ENCODE measurements around the gene LRRC7.

Gene LRRC7

DNA sequence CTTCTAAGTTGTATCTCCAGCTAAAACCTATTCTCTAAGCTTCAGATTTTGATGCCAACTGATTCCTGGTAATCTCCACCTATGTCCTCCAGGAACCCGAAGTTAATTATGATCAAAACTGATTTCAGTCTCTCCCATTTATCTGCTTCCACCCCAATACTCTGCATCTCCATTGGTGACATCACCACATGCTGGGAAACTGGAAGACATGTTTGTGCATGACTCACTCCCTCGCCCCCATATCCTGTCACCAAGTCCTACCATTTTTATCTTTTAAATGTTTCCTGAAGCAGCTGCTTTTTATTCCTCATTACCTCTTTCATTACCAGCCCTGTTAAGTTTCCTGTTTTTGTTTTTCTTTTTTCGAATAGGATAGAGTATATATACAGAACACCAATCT lies 409.2 kb downstream of the LRRC7 start:
- DNase-seq (ENCODE audit: low spot score), result no peak

DNA sequence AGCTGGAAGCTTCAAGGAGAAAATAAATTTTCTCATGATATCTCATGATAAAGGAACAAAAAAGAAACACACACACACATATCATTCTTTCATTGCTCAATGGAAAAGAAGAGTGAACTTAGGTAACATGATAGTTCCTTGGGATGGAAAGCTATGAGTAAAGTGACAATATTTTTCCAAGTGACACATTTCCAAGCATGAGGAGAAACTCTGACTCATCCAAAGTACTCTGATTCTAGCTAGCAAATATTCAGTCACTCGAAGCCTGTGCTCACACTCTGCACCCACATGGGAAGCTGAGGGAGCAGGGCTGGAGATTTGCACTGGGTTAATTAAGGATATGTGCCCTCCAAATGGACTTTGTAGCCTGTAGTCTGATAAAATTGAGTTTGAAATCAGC lies 415.3 kb downstream of the LRRC7 start:
- DNase-seq (ENCODE audit: low spot score), result no peak

DNA sequence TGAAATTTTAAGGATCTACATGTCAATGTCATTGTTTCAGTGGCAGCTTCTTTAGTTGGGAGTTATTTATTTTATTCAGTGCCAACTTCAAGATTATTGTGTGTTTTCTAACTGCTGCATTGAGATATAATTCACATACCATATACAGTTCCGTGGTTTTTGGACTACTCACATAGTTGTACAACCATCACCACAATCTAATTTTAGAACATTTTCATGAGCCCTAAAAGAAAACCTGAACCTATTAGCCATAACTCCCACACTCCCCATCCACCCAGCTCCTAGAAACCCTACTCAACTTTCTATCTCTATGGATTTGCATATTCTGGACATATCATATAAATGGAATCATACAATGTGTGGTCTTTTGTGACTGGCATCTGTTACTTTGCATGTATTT lies 417.7 kb downstream of the LRRC7 start:
- no peak for DNase-seq (ENCODE audit: low spot score)

DNA sequence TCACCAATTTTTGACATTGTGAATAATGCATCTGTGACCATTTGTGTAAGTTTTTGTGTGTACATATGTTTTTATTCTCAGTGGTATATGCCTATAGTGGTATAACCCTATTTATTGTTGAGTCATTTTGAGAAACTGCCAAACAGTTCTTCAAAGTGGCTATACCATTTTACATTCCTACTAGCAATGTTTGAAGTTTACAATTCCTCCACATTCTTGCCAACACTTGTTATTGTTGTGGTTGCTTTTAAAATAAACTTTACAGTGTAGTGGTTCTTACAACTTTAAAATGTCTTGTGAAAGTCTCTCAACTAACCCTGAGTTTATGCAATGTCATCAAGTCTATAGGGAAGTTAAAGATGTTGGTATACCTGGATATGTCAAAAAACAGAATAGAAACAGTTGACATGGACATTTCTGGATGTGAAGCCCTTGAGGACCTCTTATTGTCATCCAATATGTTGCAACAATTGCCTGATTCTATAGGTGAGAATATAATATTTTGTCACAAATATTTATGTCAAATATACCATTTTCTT lies 418.2 kb downstream of the LRRC7 start:
- DNase-seq (ENCODE audit: low spot score), result no peak

DNA sequence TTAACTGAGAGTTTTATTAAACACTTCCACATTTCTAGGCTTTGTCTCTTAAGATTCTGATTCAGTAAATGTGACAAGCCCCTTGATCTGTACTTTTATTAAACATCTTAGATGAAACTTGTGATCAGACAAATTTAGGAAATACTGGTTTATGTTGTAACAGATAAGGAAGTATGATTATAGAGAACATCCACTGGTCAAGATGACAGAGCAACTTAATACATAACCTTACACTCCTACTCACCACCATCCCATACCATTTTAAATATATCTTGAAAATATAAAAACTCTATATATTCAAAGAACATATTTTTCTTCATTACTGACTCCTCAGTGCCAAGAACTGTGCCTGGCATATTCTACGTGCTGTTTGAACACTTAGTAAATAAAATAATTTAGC lies 420.2 kb downstream of the LRRC7 start:
- no peak for DNase-seq (ENCODE audit: low spot score)

DNA sequence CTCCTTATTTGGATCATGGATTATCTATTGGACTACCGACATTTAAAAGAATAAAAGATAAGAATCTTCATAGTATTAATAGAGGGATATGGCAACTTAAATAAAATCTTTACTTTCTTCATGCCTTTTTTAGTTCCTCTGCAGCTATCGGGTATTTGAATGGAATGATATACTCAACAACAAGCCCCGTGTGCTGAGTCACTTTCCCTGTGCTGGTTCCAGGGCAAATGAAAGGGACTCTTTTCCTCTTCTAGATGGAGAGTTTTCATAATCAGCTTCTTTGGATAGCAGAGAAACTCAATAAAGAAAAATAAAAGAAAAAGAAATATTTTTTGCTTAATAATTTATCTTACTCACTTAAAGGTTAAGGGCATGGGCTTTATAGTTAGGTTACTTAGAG lies 423.9 kb downstream of the LRRC7 start:
- no peak for DNase-seq (ENCODE audit: low spot score)

DNA sequence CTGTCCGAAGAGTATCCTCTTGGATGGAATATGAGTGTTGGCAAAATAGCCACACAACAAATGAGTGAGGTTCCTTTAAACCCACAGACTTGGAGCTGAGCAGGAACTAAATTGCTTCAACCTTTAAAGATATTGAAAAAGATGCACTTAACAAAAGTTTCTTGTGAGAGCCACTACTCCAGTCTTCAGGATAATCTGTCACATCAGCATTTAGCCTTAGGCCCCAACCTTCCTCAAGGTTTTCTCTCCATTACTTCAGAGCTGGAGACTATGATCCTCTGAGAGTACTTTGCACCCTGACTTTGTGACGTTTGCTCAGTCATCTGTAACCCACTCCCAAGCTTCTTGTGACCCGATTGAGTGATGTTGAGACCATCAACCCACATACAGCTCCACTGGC lies 424.9 kb downstream of the LRRC7 start:
- no peak for DNase-seq (ENCODE audit: low spot score)

DNA sequence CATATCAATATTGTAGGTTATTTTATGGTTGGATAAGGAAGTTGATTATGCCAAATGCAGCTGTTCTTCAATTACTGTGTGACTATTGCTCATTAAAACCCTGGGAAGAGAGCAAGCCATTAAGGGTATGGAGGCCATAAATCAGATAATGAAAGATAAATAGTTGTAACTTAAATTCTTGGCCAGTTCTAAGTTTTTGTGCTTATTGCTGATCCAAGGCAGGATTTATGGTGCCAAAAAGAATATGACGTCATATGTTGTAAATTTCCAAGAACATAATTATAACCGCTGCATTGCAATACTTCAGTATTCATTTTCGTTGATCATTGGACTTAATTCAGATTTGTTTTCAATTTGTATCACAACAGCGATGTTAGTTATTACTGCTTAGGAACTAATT lies 426.1 kb downstream of the LRRC7 start:
- no peak for DNase-seq (ENCODE audit: low spot score)

DNA sequence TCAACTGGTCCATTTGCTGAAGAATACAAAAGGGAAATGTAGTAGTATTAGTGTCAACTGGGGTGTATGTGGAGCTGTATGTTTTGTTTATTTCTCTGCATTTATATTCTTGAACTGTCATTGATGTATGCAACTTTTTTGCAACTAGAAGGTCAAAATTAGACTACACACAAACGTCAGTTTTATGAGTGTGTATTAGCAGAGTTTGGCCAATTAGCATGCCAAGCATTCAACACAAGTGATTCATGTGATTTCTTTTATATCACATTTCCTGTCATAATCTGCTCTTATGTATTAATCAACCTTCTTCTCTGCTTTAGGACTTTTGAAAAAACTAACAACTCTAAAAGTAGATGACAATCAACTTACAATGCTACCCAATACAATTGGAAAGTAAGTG lies 426.5 kb downstream of the LRRC7 start:
- DNase-seq (ENCODE audit: low spot score), result no peak

DNA sequence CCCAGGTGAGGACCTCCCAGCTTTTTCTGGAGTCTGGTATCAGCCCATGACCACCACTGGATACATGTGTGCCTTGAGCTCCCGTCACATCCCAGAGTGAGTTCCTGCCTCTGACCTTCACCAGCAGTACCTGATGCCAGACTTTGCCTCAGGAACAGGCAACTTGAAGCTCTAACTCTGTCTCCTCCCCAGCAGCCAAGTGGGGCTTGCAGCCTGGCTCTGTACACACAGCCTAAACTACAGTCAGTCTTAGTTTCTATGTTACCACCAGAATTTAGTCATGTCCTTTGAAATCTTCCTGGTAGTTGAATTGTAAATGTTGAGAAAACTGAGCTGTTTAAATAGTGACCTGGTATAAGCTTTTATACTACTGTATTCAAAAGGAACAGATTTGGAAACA lies 431.1 kb downstream of the LRRC7 start:
- DNase-seq (ENCODE audit: low spot score), result no peak

DNA sequence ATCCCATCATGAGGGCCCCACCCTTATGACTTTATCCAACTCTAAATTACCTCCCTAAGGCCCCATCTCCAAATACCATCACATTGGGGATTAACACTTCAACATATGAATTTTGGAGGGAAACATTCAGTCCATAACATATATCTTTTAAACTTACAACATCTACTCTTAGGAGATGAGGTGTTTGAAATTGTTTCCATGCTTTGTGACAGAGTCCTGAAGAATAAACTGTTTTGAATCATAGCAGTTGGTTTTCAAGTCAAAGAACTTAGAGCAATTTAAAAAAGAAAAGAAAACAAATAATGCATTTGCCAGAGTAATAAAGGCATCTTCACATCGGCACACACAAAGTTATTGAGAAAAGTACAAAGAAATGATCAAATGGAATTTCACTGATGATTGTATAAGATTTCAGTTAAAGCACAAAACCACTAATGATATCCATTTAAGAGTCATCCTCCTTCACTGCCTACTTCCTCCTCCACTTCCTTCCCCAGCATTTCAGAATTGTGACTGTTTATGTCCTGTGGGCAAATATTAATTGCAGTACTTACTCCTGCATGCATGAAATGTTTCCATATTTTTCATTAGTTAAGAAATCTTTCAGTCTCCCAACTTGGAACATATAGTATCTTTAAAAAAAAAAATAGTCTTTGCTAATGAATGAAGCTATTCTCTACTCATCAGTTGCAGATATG lies 435.6 kb downstream of the LRRC7 start:
- DNase-seq (ENCODE audit: low spot score), result no peak

DNA sequence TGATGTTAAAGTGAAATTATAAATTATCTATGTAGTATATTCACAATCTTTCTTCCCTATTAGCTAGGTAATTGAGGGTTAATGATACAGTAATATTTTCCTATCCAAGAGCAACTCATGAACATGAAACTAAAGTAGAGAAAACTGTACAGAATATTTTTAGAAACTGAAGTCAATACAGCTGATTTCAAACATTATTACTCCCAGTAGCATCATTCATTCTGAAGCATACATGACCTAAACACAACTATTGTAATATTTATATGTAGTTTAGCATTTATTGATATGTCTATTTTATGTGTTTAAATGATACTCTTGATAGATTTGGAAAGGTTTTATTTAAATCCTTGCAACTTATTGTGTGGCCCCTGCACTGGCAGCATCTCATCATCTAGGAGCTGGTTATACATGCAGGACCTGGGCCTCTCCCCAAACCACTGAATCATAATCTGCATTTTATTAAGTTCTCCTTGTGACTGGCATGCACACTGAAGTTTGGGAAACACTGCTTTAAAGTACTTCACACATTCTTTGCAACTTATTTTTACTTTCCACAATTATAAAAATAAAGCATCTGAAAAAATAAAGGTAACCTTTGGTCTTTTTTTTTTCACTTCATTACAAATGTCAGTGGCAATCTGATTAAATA lies 437.8 kb downstream of the LRRC7 start:
- no peak for DNase-seq (ENCODE audit: low spot score)

DNA sequence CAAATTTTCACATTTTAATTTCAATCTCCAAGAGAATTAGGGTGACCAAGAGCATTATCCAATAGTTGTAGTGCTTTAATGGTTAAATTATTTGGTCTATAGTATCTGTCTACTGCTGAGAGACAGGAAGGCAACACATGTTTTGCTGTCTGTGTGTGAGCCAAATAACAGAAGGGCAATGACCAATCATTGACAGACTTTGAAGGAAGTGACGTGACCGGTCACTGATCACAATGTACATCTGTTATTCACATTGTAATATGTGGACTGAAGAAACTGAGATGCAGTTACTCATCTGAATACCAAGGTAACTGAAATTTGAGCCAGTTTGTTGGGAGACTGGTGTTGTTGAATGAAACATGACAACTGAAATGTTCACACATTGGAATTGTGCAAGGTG lies 440.9 kb downstream of the LRRC7 start:
- DNase-seq (ENCODE audit: low spot score), result no peak

DNA sequence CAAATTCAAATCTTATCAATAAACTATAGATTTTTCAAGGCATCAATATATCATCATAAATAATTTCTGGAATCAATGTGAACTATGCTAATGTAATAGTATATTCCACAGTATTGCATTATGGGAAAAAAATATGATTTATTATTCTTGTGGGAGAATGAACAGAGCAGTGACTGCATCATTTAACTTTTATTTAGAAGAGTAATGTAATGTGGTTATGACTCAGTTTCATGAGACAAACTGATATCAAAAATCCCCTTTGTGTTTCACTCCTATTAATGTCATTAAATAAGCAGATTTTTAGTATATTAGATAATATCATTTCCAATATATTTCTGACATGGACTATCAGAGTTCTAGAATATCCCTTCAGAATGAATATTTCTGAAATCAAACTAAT lies 450.0 kb downstream of the LRRC7 start:
- no peak for DNase-seq (ENCODE audit: low spot score)

DNA sequence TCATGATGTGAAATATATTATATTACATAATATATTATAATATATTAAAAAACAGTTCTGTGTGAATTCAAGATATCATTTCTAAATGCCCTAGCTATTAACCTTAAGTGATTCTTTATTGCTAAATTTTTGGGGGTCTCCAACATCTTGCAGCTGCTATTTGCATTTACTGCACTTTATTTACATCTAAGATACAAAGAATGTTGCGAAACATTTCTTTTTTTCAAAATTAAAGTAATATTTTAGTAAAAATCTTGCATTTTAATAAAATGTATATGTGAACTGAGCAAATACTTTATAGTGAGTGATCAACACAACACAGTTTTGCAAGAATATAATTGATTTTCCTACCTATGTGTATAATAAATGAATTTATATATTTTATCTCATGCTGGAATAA lies 456.6 kb downstream of the LRRC7 start:
- DNase-seq (ENCODE audit: low spot score), result no peak

DNA sequence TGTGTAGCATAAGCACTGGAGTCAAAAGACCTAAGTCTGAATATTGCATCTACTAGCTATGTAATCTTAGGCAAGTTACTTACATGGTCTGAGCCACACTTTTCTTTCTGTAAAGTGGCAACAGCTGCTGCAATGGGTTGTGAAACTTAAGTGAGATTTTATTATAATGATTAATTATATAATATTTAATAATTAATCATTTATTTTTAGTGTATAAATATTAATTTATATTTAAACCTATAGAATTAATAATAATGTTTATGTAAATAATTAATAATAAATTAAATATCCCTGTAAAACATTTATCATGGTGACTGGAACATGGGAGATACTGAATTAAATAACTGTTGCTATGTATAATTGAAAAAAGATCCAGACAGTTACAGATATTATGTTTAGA lies 457.3 kb downstream of the LRRC7 start:
- no peak for DNase-seq (ENCODE audit: low spot score)

DNA sequence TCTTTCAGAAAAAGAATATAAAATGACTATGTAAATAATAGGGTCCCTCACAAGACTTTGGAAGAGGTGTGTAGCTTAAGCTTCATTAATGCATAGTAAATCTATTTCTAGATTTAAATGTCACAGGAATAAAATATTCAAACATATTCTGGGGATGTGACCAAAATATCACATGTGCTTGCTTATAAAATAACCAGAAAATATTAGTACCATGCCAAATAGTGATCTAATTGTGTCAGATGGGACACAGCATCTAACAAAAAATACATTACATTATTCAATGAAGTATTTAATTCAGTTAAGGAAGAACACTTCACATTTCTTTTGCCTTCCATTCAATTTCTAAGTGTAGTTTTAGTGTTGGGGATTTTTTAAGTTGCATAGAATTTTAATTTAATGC lies 458.1 kb downstream of the LRRC7 start:
- no peak for DNase-seq (ENCODE audit: low spot score)

DNA sequence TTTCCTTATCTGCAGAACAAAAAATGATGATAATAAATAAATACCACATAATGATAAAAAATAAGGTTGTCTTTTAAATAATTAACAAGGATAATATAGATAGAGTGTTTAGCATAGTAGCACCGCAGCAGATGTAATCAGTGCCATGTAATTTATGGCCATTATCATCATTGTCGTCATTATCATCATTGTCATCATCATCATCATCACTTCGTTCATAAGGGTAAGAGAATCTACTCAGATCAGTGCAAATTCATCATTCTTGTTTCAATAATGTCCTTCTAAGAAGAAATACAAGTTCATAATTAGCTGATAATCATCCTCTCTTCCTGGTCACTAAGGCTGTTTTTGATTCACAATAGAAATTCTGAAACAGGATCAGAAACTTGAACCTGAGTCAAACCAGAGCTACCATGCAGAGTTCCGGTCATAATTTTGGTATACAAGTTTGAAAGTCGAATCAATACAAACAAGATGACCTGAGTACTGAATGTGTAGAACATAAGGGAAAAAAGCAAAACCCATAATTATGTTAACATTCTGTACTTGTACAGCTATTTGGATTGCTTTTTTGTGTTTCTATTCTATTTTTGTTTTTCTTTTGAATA lies 465.6 kb downstream of the LRRC7 start:
- DNase-seq (ENCODE audit: low spot score), result no peak

DNA sequence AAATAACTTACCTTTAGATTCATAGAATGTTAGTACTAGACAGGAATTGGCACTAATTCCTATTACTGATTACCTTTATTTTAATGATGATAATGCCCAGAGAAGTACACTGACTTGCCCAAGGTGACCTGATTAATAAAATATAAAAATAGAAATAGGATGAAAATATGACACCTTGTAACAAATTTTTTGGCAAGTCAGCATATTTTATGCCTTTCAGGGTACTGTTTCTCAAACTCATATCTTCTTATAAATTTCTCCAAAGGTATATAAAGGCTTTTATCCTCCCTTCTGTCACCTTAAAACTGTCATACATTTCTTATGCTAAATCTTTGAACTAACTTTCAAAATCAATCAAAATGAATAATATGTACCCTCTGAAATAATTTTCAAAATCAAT lies 466.2 kb downstream of the LRRC7 start:
- DNase-seq (ENCODE audit: low spot score), result no peak

DNA sequence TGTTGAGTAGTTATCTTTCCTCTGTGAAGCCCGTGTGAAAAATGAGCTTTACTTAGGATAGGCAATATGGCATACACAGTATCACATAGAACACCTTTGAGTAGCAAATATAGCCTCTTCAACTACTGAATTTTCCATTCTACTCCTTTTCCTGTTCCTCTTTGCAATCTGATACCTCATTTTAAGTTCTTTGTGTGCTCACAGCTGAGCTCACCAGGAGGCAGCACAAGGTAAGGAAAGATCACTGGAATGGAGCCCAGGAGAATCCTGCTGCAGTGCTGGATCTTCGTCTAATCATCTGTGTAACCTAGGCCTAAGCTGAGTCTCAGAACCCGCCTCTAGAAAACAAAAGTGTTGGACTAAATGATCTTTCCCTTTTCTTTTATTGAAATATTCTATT lies 466.7 kb downstream of the LRRC7 start:
- DNase-seq (ENCODE audit: low spot score), result no peak

DNA sequence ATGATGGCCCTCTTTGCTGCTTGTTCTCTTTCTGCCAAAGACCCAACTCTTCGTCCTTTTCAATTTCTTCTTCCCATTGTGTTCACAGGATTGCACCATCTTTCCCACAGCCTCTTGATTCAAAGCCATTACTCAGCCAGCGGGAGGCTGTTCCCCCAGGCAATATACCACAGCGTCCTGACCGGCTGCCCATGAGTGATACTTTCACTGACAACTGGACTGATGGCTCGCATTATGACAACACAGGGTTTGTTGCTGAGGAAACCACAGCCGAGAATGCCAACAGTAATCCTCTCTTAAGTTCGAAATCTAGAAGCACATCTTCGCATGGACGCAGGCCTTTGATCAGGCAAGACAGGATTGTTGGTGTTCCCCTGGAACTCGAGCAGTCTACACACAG lies 470.3 kb downstream of the LRRC7 start:
- no peak for DNase-seq (ENCODE audit: low spot score)

DNA sequence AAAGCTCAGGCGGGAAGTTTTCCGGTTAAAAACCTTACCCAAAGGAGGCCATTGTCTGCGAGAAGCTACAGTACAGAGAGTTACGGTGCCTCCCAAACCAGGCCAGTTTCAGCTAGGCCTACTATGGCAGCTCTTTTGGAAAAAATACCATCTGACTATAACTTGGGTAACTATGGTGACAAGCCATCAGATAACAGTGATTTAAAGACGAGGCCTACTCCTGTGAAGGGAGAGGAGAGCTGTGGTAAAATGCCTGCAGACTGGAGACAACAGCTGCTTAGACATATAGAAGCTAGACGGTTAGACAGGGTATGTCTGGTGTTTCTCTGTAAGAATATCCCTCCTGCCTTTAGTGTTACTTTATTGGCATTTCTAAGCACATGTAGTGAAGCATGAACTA lies 471.8 kb downstream of the LRRC7 start:
- no peak for DNase-seq (ENCODE audit: low spot score)

DNA sequence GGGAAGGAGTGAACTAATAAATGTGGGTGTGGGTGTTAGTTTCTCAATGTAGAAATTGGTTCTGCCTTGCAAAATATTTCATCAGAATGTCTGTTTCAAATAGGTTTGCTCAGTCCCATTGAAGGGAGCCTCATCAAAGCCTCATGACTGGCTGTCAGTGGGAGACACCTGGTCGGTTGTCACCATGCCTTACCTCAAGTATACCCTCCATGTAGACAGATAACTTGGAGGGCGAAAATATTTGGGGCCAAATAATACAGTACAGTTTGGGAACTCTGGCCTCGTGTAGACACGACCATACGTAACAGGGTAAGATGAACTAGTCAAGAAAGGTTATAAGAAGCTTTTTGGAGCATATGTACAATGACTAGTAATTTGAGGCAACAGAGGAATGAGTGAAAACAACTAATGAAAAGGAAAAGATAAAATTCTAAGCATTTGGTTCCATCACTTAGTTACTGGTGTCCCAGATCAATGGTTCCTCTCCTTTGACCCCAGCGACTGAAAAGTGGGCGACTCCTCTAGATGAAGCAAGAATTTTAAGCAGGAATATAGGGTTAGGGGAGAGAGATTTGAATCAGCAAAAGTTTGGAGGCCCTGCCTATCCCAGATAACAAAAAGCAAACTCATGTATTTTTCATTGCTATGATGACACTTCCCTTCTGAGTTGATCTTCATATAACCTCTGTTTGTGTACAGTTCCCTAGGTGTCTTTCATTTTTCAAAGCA lies 473.8 kb downstream of the LRRC7 start:
- no peak for DNase-seq (ENCODE audit: low spot score)

Measured in hematopoietic multipotent progenitor cell treated with erythropoietin and hydrocortisone succinate and interleukin-3 and kit ligand, for 17 days (in vitro differentiated cells).